OCI-M1 (cell line): ENCODE results near the gene UBN2.

Experiments used
- DNase-seq: peaks from one replicate; lab custom pipeline; 2025; lab: John Stamatoyannopoulos, UW

UBN2 gene

DNA sequence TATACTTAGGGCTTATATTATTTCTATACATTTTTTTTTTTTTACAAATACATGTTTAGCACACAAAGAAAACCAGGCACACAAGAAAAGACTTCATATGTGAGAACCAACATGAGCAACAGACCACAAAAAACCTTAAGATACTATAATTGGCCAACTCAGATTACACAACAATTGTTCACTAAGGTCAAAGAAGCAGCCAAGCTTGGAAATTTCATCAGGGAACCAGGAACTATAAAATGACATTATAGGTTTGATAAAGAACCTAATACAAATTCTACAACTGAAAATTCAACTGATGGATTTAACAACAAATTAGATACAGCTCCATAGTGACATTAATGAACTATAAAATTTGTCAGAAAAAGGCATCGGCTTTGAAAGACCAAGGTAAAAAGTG is 124.3 kb downstream of the UBN2 start:
- DNase-seq: no peak
